ENCODE data around the gene RSPRY1.

DNA sequence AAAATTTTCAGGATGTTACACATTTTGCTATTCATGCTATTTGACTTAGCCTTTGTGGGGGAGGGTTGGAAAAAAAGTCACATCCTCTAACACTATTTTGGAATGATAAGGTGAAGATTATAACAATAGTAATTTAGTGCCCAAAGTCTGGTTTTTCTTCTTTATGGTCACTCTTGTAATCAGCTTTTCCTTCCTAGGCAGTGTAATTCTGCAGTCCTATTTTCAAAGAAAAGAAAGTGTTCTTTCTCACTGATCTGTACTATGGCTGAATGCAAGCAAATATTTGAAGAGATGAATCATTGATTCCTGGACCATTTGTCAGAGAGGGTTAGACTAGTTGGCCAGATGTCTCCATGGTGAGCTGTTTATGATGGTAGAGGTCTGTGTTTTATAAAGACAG, 8.4 kb downstream of the RSPRY1 start:
- no peak for TF ChIP-seq CTCF (IDR thresholded peaks at IDR 0.05)
- TF ChIP-seq POLR2A (IDR thresholded peaks at IDR 0.05): no peak

Data from adrenal gland (tissue), 5 donors.